Measurements from ENCODE around the gene MEIS3. TPM values are rescaled to one million over a fixed set of nuclear protein-coding genes. Genes with fewer than 3 reads are reported as not detected.

The MEIS3 gene
- total RNA-seq, 2 experiments from 2014 or later = 0.47 TPM; not detected in 1

DNA sequence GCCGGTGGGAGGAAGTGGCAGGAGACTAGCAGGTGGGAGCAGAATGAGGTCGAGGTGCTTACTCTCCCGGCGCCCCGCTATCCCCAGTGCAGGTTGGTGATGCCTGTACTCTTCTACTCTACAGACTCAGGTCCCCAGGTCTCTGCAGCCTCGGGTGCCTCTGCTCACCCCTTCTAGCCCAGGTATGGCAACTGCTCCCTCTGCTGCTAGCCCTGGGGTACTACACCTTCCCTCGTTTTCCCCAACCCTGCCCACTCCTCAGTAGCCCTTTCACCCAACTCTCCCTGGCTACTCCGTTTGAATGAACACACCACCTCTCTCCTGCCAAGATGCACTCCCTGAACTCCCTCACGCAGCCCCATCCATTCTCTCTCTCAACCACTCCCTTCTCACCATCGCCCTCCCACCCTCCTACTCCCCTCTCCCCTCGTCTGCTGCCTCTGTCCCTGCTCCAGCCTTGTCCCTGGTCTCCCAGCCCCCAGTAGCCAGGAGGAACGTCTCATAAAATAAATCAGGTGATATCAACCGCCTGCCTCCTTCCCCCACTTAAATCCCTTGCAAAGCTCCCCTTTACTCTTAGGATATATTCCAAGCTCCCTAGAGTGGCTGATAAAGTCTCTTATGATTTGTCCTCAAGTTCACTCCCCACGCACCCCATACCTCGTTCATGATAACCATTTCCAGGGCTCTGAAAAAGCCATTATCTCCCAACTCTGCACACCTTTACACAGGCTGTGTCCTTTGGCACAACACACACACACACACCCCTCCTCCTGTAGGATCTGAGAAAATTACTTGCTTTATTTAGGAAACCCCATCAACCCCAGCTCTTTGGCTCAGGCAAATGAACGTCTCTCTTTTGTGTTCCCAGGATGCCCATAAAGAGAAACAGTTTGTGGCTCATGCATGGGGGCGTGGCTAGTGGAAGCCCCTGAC, 8.2 kb upstream of the MEIS3 start:
- Histone ChIP-seq H3K27me3 (ENCODE audit: control insufficient read depth in 1 of 2, insufficient read depth in 2 of 2, low read length in 2 of 2) (peaks cover 44 to 51% of the 10 kb centered on the region in 2 experiments), H3K27ac (ENCODE audit: low read depth in 1 of 2, low read length in 2 of 2) (no peak overlapping the region), H3K4me3 (ENCODE audit: low read length) (peak overlapping the region; percentile 29), H3K4me1 (ENCODE audit: insufficient read depth, low read length) (peaks cover 40% of the 10 kb centered on the region), H3K9me3 (ENCODE audit: control insufficient read depth in 1 of 2, insufficient read depth in 1 of 2, low read length in 2 of 2) (peaks cover 0 to 8% of the 10 kb centered on the region in 2 experiments), H3K36me3 (ENCODE audit: insufficient read depth, low read length) (no peaks in the 10 kb centered on the region)
- Mint-ChIP-seq H3K4me3 (peak overlapping the region; percentile 47), H3K4me1 (ENCODE audit: low read depth) (peaks cover 15% of the 10 kb centered on the region), H3K36me3 (ENCODE audit: low read depth) (no peaks in the 10 kb centered on the region), H3K27me3 (peaks cover 58% of the 10 kb centered on the region), H3K27ac (no peak overlapping the region), H3K9me3 (no peaks in the 10 kb centered on the region)
- POLR2A ChIA-PET = interaction anchor here (0.6 to 1.8 kb wide), 4 partner anchors 9 to 279 kb away, joined by 3 to 7 read pairs (median 4); no protein-coding TSS in a partner anchor
- peak; percentile 55 for ATAC-seq (ENCODE audit: poor library complexity)
- intact Hi-C loops (cut with DNase I, micrococcal nuclease) = loop anchor here (1.0 to 5.0 kb wide), 3 partner anchors 80 to 279 kb away; partner anchors contain the start of gene DHX34 (in 1 of the 2)
- peak; percentile 50 to 83 (median 60) for DNase-seq
- CTCF ChIA-PET = interaction anchor here (0.6 to 1.9 kb wide), 8 partner anchors 9 to 290 kb away, joined by 3 to 16 read pairs (median 4); partner anchors contain the start of genes DHX34, KPTN and NAPA
- TF ChIP-seq, protein P1, sequence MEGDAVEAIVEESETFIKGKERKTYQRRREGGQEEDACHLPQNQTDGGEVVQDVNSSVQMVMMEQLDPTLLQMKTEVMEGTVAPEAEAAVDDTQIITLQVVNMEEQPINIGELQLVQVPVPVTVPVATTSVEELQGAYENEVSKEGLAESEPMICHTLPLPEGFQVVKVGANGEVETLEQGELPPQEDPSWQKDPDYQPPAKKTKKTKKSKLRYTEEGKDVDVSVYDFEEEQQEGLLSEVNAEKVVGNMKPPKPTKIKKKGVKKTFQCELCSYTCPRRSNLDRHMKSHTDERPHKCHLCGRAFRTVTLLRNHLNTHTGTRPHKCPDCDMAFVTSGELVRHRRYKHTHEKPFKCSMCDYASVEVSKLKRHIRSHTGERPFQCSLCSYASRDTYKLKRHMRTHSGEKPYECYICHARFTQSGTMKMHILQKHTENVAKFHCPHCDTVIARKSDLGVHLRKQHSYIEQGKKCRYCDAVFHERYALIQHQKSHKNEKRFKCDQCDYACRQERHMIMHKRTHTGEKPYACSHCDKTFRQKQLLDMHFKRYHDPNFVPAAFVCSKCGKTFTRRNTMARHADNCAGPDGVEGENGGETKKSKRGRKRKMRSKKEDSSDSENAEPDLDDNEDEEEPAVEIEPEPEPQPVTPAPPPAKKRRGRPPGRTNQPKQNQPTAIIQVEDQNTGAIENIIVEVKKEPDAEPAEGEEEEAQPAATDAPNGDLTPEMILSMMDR (IDR thresholded peaks at IDR 0.05) = peak; percentile 89

DNA sequence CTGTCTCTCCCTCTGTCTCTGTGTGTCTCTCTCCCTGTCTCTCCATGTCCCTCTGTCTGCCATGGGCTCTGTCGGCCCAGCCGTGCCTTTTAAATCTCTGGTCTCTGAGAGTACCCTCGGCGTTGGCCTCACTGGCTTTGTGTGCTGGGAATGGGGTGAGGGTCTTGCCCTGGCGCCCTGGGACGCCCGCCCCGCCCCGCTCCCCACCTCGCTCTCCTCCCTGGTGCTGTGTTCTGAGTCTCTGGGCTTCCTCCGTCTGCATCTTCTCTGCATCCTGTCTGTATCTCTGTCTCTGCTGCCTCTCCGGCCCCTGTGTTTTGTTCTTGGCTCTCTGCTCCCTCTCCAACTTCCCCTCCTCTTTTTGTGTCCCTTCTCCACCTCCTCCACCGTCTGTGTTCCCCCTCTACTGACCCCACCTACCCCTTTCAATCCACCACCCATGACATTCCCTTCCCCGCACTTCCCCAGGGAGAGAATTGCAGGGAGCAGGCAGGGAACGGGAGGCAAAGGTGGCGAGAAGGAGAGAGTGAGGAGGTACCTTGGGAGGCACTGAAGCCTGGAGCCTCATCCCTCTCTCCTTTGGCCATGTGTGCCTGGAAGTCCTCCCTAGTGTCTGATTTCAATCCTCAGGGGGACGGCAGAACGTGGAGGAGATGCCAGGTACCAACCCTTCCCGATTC, 4.0 kb upstream of the MEIS3 start:
- Mint-ChIP-seq H3K36me3 (ENCODE audit: low read depth) (no peaks in the 10 kb centered on the region), H3K4me3 (no peak overlapping the region), H3K4me1 (ENCODE audit: low read depth) (peaks cover 30% of the 10 kb centered on the region), H3K27ac (no peak overlapping the region), H3K27me3 (peaks cover 69% of the 10 kb centered on the region), H3K9me3 (no peaks in the 10 kb centered on the region)
- Histone ChIP-seq H3K4me3 (ENCODE audit: low read length) (no peak overlapping the region), H3K27me3 (ENCODE audit: control insufficient read depth in 1 of 2, insufficient read depth in 2 of 2, low read length in 2 of 2) (peaks cover 61 to 69% of the 10 kb centered on the region in 2 experiments), H3K9me3 (ENCODE audit: control insufficient read depth in 1 of 2, insufficient read depth in 1 of 2, low read length in 2 of 2) (peaks cover 0 to 29% of the 10 kb centered on the region in 2 experiments), H3K27ac (ENCODE audit: low read depth in 1 of 2, low read length in 2 of 2) (no peak overlapping the region), H3K4me1 (ENCODE audit: insufficient read depth, low read length) (peaks cover 46% of the 10 kb centered on the region), H3K36me3 (ENCODE audit: insufficient read depth, low read length) (no peaks in the 10 kb centered on the region)
- ATAC-seq (ENCODE audit: poor library complexity) (no peak), DNase-seq (peak in 1 of 14 experiments; percentile 13)
- ChIA-PET CTCF (no interaction called here), POLR2A (no interaction called here)
- intact Hi-C loops (cut with DNase I, micrococcal nuclease) = no loop called here
- TF ChIP-seq, protein P1 (IDR thresholded peaks at IDR 0.05) = no peak

DNA sequence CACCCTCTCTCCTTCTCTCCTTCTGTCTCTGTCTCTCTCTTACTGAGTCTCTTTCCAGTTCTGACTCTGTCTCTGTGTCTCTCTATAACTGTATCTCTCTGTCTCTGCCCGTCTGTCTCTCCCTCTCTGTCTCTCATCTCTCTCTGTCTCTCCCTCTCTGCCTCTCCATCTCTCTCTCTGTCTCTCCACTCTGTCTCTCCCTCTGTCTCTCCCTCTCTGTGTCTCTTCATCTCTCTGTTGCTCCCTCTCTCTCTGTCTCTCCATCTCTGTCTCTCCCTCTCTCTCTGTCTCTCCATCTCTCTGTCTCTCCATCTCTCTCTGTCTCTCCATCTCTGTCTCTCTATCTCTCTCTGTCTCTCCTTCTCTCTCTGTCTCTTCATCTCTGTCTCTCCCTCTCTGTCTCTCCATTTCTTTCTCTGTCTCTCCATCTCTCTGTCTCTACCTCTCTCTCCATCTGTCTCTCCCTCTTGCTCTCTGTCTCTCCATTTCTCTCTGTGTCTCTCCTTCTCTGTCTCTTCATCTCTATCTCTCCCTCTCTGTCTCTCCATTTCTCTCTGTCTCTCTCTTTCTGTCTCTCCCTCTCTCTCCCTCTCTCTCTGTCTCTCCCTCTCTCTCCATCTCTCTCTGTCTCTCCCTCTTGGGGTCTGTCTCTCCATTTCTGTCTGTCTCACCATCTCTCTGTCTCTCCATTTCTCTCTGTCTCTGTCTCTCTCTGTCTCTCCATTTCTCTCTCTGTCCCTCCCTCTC, 3.3 kb upstream of the MEIS3 start:
- no peaks in the 10 kb centered on the region for H3K9me3 Mint-ChIP-seq
- TF ChIP-seq, protein P1 (IDR thresholded peaks at IDR 0.05) = no peak
- peaks cover 46% of the 10 kb centered on the region for H3K4me1 ChIP-seq (ENCODE audit: insufficient read depth, low read length)
- peaks cover 38% of the 10 kb centered on the region for H3K4me1 Mint-ChIP-seq (ENCODE audit: low read depth)
- no peak for DNase-seq
- H3K9me3 ChIP-seq (ENCODE audit: control insufficient read depth in 1 of 2, insufficient read depth in 1 of 2, low read length in 2 of 2) = peaks cover 0 to 29% of the 10 kb centered on the region in 2 experiments
- no peak overlapping the region for H3K4me3 Mint-ChIP-seq
- H3K36me3 ChIP-seq (ENCODE audit: insufficient read depth, low read length) = no peaks in the 10 kb centered on the region
- H3K36me3 Mint-ChIP-seq (ENCODE audit: low read depth) = no peaks in the 10 kb centered on the region
- peaks cover 76% of the 10 kb centered on the region for H3K27me3 Mint-ChIP-seq
- POLR2A ChIA-PET = no interaction called here
- no peak overlapping the region for H3K27ac ChIP-seq (ENCODE audit: low read depth in 1 of 2, low read length in 2 of 2)
- no peak overlapping the region for H3K27ac Mint-ChIP-seq
- no peak overlapping the region for H3K4me3 ChIP-seq (ENCODE audit: low read length)
- intact Hi-C loops (cut with DNase I, micrococcal nuclease) = no loop called here
- CTCF ChIA-PET = no interaction called here
- peaks cover 68 to 77% of the 10 kb centered on the region in 2 experiments for H3K27me3 ChIP-seq (ENCODE audit: control insufficient read depth in 1 of 2, insufficient read depth in 2 of 2, low read length in 2 of 2)
- ATAC-seq (ENCODE audit: poor library complexity) = no peak

Data from CD4-positive, alpha-beta T cell (primary cell).